GM12891 (cell line): ENCODE data around the gene GPR18.
"Not testable (repeated sequence)": the region's sequence is repeated elsewhere in the genome, so short reads cannot be mapped to it uniquely, and the experiment has no call there.

Experiments
- DNase-seq: peaks from one replicate; pipeline ENCODE4 v3.0.0; 2011; ENCODE audit warnings: low spot score; ENCODE audit not compliant: insufficient read length
- FAIRE-seq: peaks from 2 replicates; lab custom pipeline; 2011; peaks lifted over from hg19 to GRCh38; lab: Jason Lieb, UNC
- PAX5 ChIP-seq: IDR thresholded peaks from 2 replicates; pipeline ENCODE4 v1.6.1; 2011; ENCODE audit warnings: low read length, moderate library complexity, mild to moderate bottlenecking; ENCODE audit not compliant: insufficient read depth, severe bottlenecking
- POLR2A ChIP-seq: IDR thresholded peaks from 2 replicates; pipeline ENCODE4 v1.6.1; 2011; ENCODE audit warnings: low read depth, low read length, control low read depth
- POLR2AphosphoS5 ChIP-seq: IDR thresholded peaks from 2 replicates; pipeline ENCODE4 v1.6.1; 2011; ENCODE audit warnings: low read depth, low read length, control low read depth
- POU2F2 ChIP-seq: IDR thresholded peaks from 2 replicates; pipeline ENCODE4 v1.6.1; 2011; ENCODE audit warnings: low read depth, mild to moderate bottlenecking, control low read depth, low read length, moderate library complexity
- SPI1 ChIP-seq: IDR thresholded peaks from 2 replicates; pipeline ENCODE4 v1.6.1; 2011; ENCODE audit warnings: low read depth, low read length, control low read depth
- TAF1 ChIP-seq: IDR thresholded peaks from 2 replicates; pipeline ENCODE4 v1.6.1; 2011; ENCODE audit warnings: low read depth, low read length, control low read depth

GPR18 gene

DNA sequence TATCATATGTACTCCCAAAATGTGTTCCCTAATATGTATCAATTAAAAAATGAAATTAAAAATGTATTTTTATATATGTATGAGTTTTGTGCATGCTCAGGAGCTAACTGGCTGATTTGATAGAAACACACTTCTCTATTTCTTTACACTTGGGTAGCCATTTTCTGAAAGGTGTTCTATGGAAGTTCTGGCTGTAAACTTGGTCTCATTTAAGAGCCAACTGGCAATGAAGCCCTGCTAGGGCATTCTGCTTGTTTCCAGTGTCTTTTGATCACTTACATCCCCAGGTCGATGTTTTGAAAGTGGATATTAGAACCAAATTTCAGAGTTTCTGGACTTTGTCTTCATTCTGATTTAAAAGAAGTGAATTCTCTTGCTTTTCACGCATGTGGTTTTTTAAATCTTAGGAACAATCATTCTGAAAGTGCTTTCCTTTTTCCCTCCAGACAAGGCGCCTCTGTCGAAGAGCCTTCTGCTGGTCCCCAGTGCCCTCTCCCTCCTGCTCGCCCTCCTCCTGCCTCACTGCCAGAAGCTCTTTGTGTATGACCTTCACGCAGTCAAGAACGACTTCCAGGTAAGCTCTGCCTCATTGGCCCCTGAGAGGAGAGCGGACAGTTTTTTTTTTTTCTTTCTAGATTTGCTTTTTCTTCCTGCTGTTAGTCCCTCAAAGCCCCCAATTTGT lies 20.1 kb downstream of the GPR18 start:
- TF ChIP-seq POU2F2 (no peak), PAX5 (no peak), SPI1 (peak; percentile 25; the same call in 1 of the 2 replicates), TAF1 (no peak), POLR2AphosphoS5 (no peak), POLR2A (peak; percentile 28; the same call in 1 of the 2 replicates)
- DNase-seq (no peak), FAIRE-seq (peak; percentile 84)

DNA sequence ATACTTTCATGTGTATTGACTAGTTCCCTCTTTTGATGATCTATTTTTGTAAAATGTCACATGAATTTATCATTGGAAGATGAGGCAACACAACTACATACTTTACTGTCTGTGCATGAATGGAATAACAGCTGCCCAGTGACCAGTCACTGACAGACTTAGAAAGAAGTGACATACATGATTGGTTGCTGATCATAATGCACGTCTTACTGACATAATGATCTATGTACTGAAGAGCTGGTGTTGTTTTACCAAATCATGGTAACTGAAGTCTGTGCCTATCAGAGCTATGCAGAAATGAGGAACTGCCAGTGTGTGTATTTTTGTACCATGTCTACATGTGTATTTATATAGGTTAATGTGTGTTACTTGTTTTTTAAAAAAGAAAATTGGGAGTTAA lies 26.5 kb downstream of the GPR18 start:
- FAIRE-seq, result peak; percentile 87
- TF ChIP-seq TAF1, result no peak
- TF ChIP-seq SPI1, result peak; percentile 90
- no peak for DNase-seq

DNA sequence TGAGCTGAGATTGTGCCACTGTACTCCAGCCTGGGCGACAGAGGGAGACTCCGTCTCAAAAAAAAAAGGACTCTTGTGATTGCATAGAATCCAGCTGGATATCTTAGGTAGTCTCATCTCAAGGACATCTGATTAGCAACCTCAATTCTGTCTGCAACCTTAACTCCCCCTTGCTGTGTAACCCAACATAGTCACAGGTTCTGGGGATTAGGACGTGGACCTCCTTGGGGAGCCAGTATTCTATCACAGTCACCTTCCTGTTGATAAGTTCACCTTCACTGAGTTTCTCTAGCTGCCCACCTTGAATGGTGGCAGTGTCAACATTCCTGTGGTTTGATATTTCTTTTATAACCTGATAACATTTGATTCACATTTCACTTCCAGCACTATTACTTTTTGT lies 27.2 kb downstream of the GPR18 start:
- DNase-seq (no peak), FAIRE-seq (no peak)
- TF ChIP-seq TAF1 (no peak), SPI1 (no peak), POU2F2 (no peak), POLR2A (no peak), PAX5 (no peak), POLR2AphosphoS5 (no peak)

DNA sequence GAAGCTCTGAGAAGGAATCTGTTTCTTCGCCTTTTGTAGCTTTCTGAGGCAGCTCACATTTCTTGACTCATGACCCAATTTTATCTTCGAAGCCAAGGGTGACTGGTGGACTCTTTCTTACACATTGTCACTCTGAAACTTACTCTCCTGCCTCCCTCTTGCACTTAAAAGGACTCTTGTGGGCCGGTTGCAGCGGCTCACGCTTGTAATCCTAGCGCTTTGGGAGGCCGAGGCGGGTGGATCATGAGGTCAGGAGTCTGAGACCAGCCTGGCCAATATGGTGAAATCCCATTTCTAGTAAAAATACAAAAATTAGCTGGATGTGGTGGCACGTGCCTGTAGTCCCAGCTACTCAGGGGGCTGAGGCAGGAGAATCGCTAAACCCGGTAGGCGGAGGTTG lies 27.6 kb downstream of the GPR18 start:
- not testable (repeated sequence) for FAIRE-seq, DNase-seq

DNA sequence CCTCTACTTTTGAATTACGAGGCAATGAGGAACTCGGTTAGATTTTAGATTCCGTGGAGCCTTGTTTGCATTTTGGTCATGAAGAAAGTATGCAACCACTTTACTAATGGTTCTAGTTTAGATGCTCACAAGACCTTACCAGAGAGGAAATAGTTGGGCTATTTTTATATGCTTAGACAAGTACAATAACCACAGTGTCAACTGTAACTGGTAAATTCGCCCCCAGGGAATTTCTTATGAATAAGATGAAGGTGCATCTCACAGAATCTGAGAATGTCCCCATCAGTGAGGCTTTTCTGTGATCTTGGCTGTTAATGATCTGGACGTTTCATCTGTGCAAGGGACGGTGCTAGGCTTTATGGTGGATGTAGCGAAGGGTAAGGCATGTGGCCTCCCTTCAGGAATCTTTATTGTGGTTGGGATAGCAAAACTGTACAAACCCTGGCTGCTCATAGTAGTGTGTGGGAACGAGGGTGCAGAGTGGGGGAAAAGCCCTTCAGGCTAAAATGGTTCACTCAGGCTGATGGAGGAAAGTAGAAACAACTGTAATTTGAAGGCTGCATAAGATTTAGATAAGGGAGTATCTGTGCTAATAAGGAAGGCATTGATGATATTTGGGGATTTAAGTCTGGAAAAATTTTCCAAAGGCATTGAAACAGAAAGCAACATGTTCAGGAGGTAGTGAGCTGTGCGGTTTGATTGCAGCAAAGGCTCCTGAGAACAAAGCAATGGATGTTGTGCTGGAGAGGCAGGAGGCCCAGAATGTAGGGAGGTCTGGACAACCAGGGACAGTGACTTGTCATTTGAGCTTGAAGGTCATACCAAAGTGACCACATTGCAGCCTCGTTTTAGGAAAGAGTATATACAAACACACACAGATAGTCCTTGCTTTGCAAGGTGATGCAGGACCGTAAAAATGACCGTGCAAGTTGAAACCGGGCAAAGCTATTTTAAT lies 29.2 kb downstream of the GPR18 start:
- DNase-seq (no peak), FAIRE-seq (peak; percentile 85)
- peak; percentile 71 for TF ChIP-seq SPI1
- no peak for TF ChIP-seq TAF1

DNA sequence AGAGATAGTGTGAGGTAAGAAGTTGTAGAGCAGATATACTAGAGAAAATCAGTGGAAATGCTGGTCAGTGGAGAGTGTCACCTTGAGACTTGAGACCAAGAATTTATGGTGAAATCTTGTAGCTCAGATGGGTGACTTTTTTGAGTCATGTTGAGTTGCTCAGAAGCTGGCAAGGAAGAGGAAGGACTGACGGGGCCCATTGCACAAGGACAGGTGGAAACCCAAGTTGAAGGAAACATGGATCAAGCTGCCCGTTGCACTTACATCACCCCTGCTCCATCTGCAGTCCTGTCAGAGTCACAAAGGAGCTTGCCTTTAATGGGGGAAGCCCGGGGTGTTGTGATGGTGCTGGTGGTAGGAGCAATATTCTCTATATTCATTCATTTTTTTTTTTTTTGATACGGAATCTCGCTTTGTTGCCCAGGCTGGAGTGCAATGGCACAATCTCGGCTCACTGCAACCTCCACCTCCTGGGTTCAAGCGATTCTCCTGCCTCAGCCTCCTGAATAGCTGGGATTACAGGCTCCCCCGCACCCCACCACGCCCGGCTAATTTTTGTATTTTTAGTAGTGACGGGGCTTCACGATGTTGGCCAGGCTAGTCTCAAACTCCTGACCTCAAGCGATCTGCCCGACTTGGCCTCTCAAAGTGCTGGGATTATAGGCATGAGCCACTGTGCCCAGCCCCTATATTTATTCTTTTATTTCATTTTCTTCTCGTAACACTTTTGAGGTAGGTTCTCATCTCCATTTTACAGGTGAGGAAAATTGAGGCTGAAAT lies 30.1 kb downstream of the GPR18 start:
- no peak for TF ChIP-seq POU2F2
- TF ChIP-seq POLR2A, result 0 out of 2 replicates have a peak, but pooled peaks have one; percentile 18
- TF ChIP-seq TAF1, result no peak
- no peak for TF ChIP-seq POLR2AphosphoS5
- no peak for TF ChIP-seq PAX5
- no peak for TF ChIP-seq SPI1
- DNase-seq (no peak), FAIRE-seq (peak; percentile 50)

DNA sequence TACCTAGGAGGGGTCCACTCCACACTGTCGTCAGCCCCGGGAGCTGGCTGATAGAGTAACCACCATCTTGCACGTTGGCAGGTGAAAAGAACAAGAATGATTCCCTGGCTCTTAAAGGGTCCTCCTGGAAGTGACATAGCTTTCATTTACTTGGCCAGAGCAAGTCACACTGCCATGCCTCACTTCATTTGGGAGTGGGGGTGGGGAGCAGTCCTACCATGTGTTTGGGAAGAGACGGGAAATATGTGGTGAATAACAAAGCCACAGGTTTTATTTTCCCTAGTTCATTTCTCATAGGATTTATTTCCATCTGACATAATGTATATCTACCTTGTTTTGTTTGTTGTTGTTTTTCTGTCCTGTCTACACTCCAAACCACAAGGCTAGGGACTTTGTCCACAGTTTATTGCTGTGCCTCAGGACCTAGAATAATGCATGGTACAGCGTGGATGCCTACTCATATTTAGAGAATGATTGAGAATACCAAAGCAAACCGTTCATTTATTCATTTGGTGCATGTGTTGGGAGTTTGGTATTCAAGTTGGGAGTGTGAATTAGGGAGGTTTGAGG lies 30.8 kb downstream of the GPR18 start:
- DNase-seq (no peak), FAIRE-seq (no peak)
- no peak for TF ChIP-seq SPI1
- TF ChIP-seq POLR2A, result no peak
- TF ChIP-seq PAX5, result no peak
- no peak for TF ChIP-seq POLR2AphosphoS5
- no peak for TF ChIP-seq POU2F2
- TF ChIP-seq TAF1, result no peak

DNA sequence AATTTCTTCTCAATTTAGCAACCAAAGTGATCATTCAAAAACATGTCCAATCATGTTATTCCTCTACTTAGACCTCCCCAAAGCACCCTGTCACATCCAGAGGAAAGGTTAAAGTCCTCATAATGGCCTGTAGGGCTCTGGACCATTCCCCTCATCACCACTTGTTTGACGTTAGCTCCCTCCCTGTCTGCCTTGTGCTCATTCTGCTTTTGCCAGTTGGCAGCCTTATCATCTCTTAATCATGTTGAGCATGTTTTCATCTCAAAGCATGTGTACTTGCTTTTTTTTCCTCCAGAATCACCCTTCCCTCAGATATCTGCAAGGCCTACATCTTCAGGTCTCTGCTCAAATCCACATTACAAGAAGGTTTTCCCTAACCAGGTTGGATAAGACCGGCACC lies 31.7 kb downstream of the GPR18 start:
- no peak for TF ChIP-seq POU2F2
- no peak for TF ChIP-seq POLR2AphosphoS5
- TF ChIP-seq POLR2A, result no peak
- no peak for TF ChIP-seq SPI1
- TF ChIP-seq PAX5, result no peak
- TF ChIP-seq TAF1, result no peak
- FAIRE-seq, result peak; percentile 31
- no peak for DNase-seq

DNA sequence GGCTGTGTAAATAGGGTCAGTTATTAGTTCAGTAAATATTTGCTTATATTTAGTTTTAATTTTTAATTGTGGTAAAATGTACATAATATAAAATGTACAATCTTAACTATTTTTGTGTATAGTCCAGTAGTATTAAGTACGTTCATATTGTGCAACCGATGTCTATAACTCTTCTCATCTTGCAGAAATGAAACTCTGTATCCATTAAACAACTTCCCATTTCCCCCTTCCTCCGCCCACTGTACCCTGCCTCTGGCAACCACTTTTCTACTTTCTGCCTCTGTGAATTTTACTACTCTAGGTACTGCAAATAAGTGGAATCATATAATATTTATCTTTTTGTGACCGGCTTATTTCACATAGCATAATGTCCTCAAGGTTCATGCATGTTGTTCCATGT lies 33.1 kb downstream of the GPR18 start:
- DNase-seq (no peak), FAIRE-seq (no peak)
- TF ChIP-seq SPI1 (peak; percentile 59), POU2F2 (no peak)

DNA sequence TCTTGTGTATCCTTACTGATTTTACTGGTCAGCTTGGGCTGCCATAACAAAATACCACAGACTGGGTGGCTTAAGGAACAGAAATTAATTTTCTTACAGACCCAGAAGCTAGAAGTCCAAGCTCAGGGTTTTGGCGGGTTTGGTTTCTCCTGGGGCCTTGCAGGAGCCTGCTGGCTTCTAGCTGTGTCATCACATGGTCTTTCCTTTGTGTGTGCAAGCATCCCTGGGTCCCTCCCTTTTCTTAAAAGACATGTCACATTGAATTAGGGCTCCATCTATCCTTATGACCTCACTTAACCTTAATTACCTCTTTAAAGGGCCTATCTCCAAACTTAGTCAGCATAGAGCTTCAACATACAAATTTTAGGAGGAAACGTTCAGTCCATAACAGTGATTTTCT lies 34.2 kb downstream of the GPR18 start:
- DNase-seq, result no peak
- no peak for TF ChIP-seq TAF1
- no peak for TF ChIP-seq SPI1
- no peak for TF ChIP-seq PAX5
- no peak for TF ChIP-seq POU2F2
- no peak for TF ChIP-seq POLR2A
- no peak for TF ChIP-seq POLR2AphosphoS5
- FAIRE-seq, result peak; percentile 13
